Suprapubic skin (tissue), 4 donors: Measurements from ENCODE around the gene LIN37.

ENCODE experiments used
- CTCF ChIP-seq, 2 donors: fragments of 200-600 bp in 1 of 2; fragments of 450-650 bp in 1 of 2; sonication (generic) in 1 of 2; IDR thresholded peaks; one replicate each; pipeline ENCODE4 v1.5.1; 2016 to 2019; ENCODE audit warnings: antibody characterized with exemption in 2 of 2, mild to moderate bottlenecking in 1 of 2, moderate library complexity in 1 of 2
- EP300 ChIP-seq: sonication (generic); formaldehyde crosslinking; IDR thresholded peaks from one replicate; pipeline ENCODE4 v1.6.1; 2017; ENCODE audit warnings: antibody characterized with exemption
- POLR2A ChIP-seq, 2 donors: fragments of 450-650 bp; IDR thresholded peaks; one replicate each; pipeline ENCODE4 v1.6.1; 2017; ENCODE audit warnings: antibody characterized with exemption in 2 of 2, mild to moderate bottlenecking in 2 of 2, moderate library complexity in 2 of 2
- POLR2AphosphoS5 ChIP-seq, 3 donors: sonication (generic); formaldehyde crosslinking; IDR thresholded peaks; one replicate each; pipeline ENCODE4 v1.6.1; 2017; ENCODE audit warnings: antibody characterized with exemption in 3 of 3

GRCh38 chr19:35760711-35761349, 12.5 kb downstream of the LIN37 start:
- TF ChIP-seq CTCF (IDR thresholded peaks at IDR 0.05) (no peak), POLR2A (IDR thresholded peaks at IDR 0.05) (no peak), EP300 (no peak), POLR2AphosphoS5 (IDR thresholded peaks at IDR 0.05) (no peak)
